HCT116 (cell line): ENCODE measurements around the gene ITGA1.

Experiments used
- CEBPB ChIP-seq: IDR thresholded peaks from 2 replicates; pipeline ENCODE4 v1.6.1; 2012; ENCODE audit warnings: low read depth
- EZH2 ChIP-seq: fragments of 200-600 bp; sonication (generic); IDR thresholded peaks from 2 replicates; pipeline ENCODE4 v1.6.1; 2017; ENCODE audit warnings: antibody characterized with exemption, mixed run types
- EZH2phosphoT487 ChIP-seq: fragments of 200-600 bp; IDR thresholded peaks from 2 replicates; pipeline ENCODE4 v1.6.1; 2018; ENCODE audit warnings: antibody characterized with exemption, borderline replicate concordance
- POLR2A ChIP-seq: IDR thresholded peaks from 2 replicates; pipeline ENCODE4 v1.7.0; 2011; ENCODE audit warnings: borderline replicate concordance; ENCODE audit not compliant: insufficient read depth, insufficient read length; ENCODE audit errors: extremely low read depth
- POLR2AphosphoS5 ChIP-seq: IDR thresholded peaks from 2 replicates; pipeline ENCODE4 v1.6.1; 2011; ENCODE audit warnings: mild to moderate bottlenecking, low read depth, low read length, moderate library complexity
- TF ChIP-seq, protein P1 (sequence below), 3 experiments: fragments of 200-600 bp in 1 of 3; sonication (generic) in 1 of 3; IDR thresholded peaks in 2 of 3; conservative IDR thresholded peaks in 1 of 3; 2 replicates each; pipeline ENCODE4 v1.5.1; 2012 to 2017; ENCODE audit warnings: low read depth in 2 of 3, low read length in 2 of 3, antibody characterized with exemption in 1 of 3, borderline replicate concordance in 1 of 3, control low read depth in 1 of 3, mild to moderate bottlenecking in 1 of 3, mixed read lengths in 1 of 3, mixed run types in 1 of 3, moderate library complexity in 1 of 3; ENCODE audit not compliant: insufficient read depth in 1 of 3
- TF ChIP-seq, protein P2 (sequence below): IDR thresholded peaks from 2 replicates; pipeline ENCODE4 v1.6.1; 2012

DNA sequence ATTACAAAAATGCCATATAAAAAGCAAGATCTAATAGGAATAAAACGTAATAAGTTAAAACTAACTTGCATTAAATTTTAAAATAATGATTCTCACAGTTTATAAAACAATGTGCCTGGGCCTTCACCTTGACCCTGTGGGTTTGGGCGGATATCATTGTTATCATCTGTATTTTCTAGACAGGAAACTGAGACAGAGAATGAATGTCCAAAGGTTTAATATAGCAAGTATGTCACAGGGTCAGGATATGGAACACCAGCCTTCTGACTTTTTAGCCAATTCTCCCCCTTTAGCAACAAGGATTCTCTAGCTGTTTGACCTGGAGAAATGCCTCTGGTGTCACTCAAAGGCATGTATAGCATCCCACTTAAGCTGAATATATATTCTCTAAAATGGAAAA is 67.2 kb downstream of the ITGA1 start:
- TF ChIP-seq CEBPB, result no peak
- TF ChIP-seq, protein P1, sequence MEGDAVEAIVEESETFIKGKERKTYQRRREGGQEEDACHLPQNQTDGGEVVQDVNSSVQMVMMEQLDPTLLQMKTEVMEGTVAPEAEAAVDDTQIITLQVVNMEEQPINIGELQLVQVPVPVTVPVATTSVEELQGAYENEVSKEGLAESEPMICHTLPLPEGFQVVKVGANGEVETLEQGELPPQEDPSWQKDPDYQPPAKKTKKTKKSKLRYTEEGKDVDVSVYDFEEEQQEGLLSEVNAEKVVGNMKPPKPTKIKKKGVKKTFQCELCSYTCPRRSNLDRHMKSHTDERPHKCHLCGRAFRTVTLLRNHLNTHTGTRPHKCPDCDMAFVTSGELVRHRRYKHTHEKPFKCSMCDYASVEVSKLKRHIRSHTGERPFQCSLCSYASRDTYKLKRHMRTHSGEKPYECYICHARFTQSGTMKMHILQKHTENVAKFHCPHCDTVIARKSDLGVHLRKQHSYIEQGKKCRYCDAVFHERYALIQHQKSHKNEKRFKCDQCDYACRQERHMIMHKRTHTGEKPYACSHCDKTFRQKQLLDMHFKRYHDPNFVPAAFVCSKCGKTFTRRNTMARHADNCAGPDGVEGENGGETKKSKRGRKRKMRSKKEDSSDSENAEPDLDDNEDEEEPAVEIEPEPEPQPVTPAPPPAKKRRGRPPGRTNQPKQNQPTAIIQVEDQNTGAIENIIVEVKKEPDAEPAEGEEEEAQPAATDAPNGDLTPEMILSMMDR (IDR thresholded peaks at IDR 0.05 in 2 of 3, conservative IDR thresholded peaks at IDR 0.05 in 1 of 3; ENCODE audit: borderline replicate concordance in 1 of 3, insufficient read depth in 1 of 3, low read depth in 2 of 3, low read length in 2 of 3), result no peak
- no peak for TF ChIP-seq POLR2A
- TF ChIP-seq POLR2AphosphoS5, result no peak
- TF ChIP-seq, protein P2, sequence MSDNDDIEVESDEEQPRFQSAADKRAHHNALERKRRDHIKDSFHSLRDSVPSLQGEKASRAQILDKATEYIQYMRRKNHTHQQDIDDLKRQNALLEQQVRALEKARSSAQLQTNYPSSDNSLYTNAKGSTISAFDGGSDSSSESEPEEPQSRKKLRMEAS, result no peak
- no peak for TF ChIP-seq EZH2
- TF ChIP-seq EZH2phosphoT487, result no peak
